HFF-Myc (cell line): Measurements from ENCODE around the gene FNDC3B.
"Not testable (repeated sequence)": the region's sequence is repeated elsewhere in the genome, so short reads cannot be mapped to it uniquely, and the experiment has no call there.

Experiments
- DNase-seq: peaks from one replicate; pipeline ENCODE4 v3.0.0-alpha.2; 2011; ENCODE audit warnings: low read depth; ENCODE audit errors: extremely low read depth
- H3K4me3 ChIP-seq: replicated peaks from 2 replicates; pipeline ENCODE4 v1.5.1; 2011; ENCODE audit warnings: low read depth, mild to moderate bottlenecking, control low read depth, low read length
- CTCF ChIP-seq: IDR thresholded peaks from 2 replicates; pipeline ENCODE4 v1.5.1; 2012; ENCODE audit warnings: mild to moderate bottlenecking, low read depth, low read length, control low read depth; ENCODE audit errors: missing control alignments

Gene FNDC3B

GRCh38 chr3:172090035-172090434 is 50.7 kb downstream of the FNDC3B start:
- TF ChIP-seq CTCF = no peak
- H3K4me3 ChIP-seq = no peak overlapping the region
- no peak for DNase-seq

- DNase-seq = no peak
- H3K4me3 ChIP-seq = no peak overlapping the region
- TF ChIP-seq CTCF = no peak
Observed at GRCh38 chr3:172092658-172093057, 53.3 kb downstream of the FNDC3B start.

GRCh38 chr3:172093581-172094443 is 54.4 kb downstream of the FNDC3B start:
- H3K4me3 ChIP-seq, DNase-seq: not testable (repeated sequence)

- no peak for DNase-seq
- no peak overlapping the region for H3K4me3 ChIP-seq
- TF ChIP-seq CTCF = no peak
Observed at GRCh38 chr3:172094621-172095557, 55.5 kb downstream of the FNDC3B start.

GRCh38 chr3:172096881-172097420 is 57.6 kb downstream of the FNDC3B start:
- TF ChIP-seq CTCF = no peak
- DNase-seq = no peak
- H3K4me3 ChIP-seq = no peak overlapping the region

GRCh38 chr3:172097585-172097984 is 58.2 kb downstream of the FNDC3B start:
- no peak for DNase-seq
- no peak overlapping the region for H3K4me3 ChIP-seq
- no peak for TF ChIP-seq CTCF
